ENCODE results near the gene ANAPC13.

ANAPC13 gene

GRCh38 chr3:134463676-134464063, 22.1 kb downstream of the ANAPC13 start:
- ChIA-PET CTCF (interaction anchor here (1.5 kb wide), 1 partner anchor 12 kb away, joined by 3 read pairs; no protein-coding TSS in a partner anchor), POLR2A (no interaction called here)
- no peak for TF ChIP-seq CTCF (IDR thresholded peaks at IDR 0.05; ENCODE audit: control extremely low read depth, extremely low read depth, low read depth, missing control alignments)
- no peak for DNase-seq (ENCODE audit: extremely low spot score)

- CTCF ChIA-PET = interaction anchor here (3.8 kb wide), 1 partner anchor 11 kb away, joined by 15 read pairs; no protein-coding TSS in a partner anchor
Measured at GRCh38 chr3:134462331-134462941, 23.3 kb downstream of the ANAPC13 start.

GRCh38 chr3:134460965-134461364, 24.8 kb downstream of the ANAPC13 start:
- TF ChIP-seq CTCF (IDR thresholded peaks at IDR 0.05; ENCODE audit: control extremely low read depth, extremely low read depth, low read depth, missing control alignments) = no peak
- DNase-seq (ENCODE audit: extremely low spot score) = no peak
- ChIA-PET POLR2A (no interaction called here), CTCF (interaction anchor here (3.8 kb wide), 1 partner anchor 12 kb away, joined by 15 read pairs; no protein-coding TSS in a partner anchor)

More at GRCh38 chr3:134462331-134462941, 23.3 kb downstream of the ANAPC13 start:
- no peak for DNase-seq (ENCODE audit: extremely low spot score)
- TF ChIP-seq CTCF (IDR thresholded peaks at IDR 0.05; ENCODE audit: control extremely low read depth, extremely low read depth, low read depth, missing control alignments) = no peak
- POLR2A ChIA-PET = no interaction called here

GRCh38 chr3:134459562-134459961, 26.2 kb downstream of the ANAPC13 start:
- ChIA-PET CTCF (interaction anchor here (1.1 to 3.8 kb wide), 5 partner anchors 9 to 20 kb away, joined by 3 to 15 read pairs (median 3); no protein-coding TSS in a partner anchor), POLR2A (no interaction called here)
- no peak for TF ChIP-seq CTCF (IDR thresholded peaks at IDR 0.05; ENCODE audit: control extremely low read depth, extremely low read depth, low read depth, missing control alignments)
- DNase-seq (ENCODE audit: extremely low spot score) = no peak

- TF ChIP-seq CTCF (IDR thresholded peaks at IDR 0.05; ENCODE audit: control extremely low read depth, extremely low read depth, low read depth, missing control alignments) = no peak
- no peak for DNase-seq (ENCODE audit: extremely low spot score)
- ChIA-PET POLR2A (no interaction called here), CTCF (interaction anchor here (1.2 to 3.8 kb wide), 2 partner anchors 12 to 15 kb away, joined by 3 to 15 read pairs; no protein-coding TSS in a partner anchor)
Measured at GRCh38 chr3:134458406-134458945, 27.3 kb downstream of the ANAPC13 start.

GRCh38 chr3:134457376-134458074, 28.3 kb downstream of the ANAPC13 start:
- ChIA-PET CTCF (interaction anchor here (1.2 kb wide), 1 partner anchor 11 kb away, joined by 3 read pairs; no protein-coding TSS in a partner anchor), POLR2A (no interaction called here)
- no peak for DNase-seq (ENCODE audit: extremely low spot score)
- TF ChIP-seq CTCF (IDR thresholded peaks at IDR 0.05; ENCODE audit: control extremely low read depth, extremely low read depth, low read depth, missing control alignments) = no peak
